ENCODE results near the gene ASB4. TPM values are rescaled to one million over a fixed set of nuclear protein-coding genes. Genes with fewer than 3 reads are reported as not detected.

ASB4 gene
- polyA plus RNA-seq, 2 of the 4 experiments (the other 2 are of a cell fraction): 1.4 to 3.1 TPM

GRCh38 chr7:95493844-95494243 is 8.1 kb downstream of the ASB4 start:
- H3K4me3 ChIP-seq: no peak overlapping the region
- peak in 1 of 2 experiments; percentile 45; a peak in 1 of 4 replicates for TF ChIP-seq CEBPB (IDR thresholded peaks at IDR 0.05)
- TF ChIP-seq ZC3H11A (IDR thresholded peaks at IDR 0.05): no peak
- H3K9me3 ChIP-seq: no peaks in the 10 kb centered on the region
- CTCF ChIA-PET: interaction anchor here (1.0 to 8.1 kb wide), 5 partner anchors 16 to 196 kb away, joined by 3 to 87 read pairs (median 7); partner anchors contain the start of gene PON2
- H3K4me2 ChIP-seq: peak overlapping the region; percentile 15; the same call in 1 of the 3 replicates
- WGBS (ENCODE audit: missing lambda C conversion rate): 42% methylated on average over 2 of the region's 2 CpGs
- H3K4me1 ChIP-seq: peaks cover 43% of the 10 kb centered on the region
- no peak for FAIRE-seq
- ATAC-seq: no peak
- no peak for DNase-seq (ENCODE audit: low read depth in 1 of 2, low spot score in 1 of 2)
- peak overlapping the region in 1 of 2 experiments; percentile 75; a peak in 3 of 6 replicates for H3K27ac ChIP-seq
- POLR2A ChIA-PET: no interaction called here

GRCh38 chr7:95501261-95501832 is 15.6 kb downstream of the ASB4 start:
- Histone ChIP-seq H3K4me3 (no peak overlapping the region), H3K27ac (peak overlapping the region; percentile 89 to 97), H3K9me3 (no peaks in the 10 kb centered on the region), H3K4me1 (peaks cover 50% of the 10 kb centered on the region), H3K4me2 (peak overlapping the region; percentile 81)
- no peak for TF ChIP-seq KDM5A (IDR thresholded peaks at IDR 0.05)
- 0 out of 2 replicates have a peak, but pooled peaks have one; percentile 12 for TF ChIP-seq MAX (IDR thresholded peaks at IDR 0.05)
- FAIRE-seq: peak; percentile 99
- ATAC-seq: no peak; a peak in 1 of 6 replicates
- 47% methylated on average over 5 of the region's 5 CpGs for WGBS (ENCODE audit: missing lambda C conversion rate)
- POLR2A ChIA-PET: interaction anchor here (0.6 to 1.7 kb wide), 7 partner anchors 8 to 844 kb away, joined by 3 to 6 read pairs (median 4); partner anchors contain the start of gene PON2
- no peak for DNase-seq (ENCODE audit: low read depth in 1 of 2, low spot score in 1 of 2)
- CTCF ChIA-PET: interaction anchor here (0.8 to 2.4 kb wide), 6 partner anchors 10 to 194 kb away, joined by 3 to 9 read pairs (median 4); partner anchors contain the start of gene PON3

- no peaks in the 10 kb centered on the region for H3K9me3 ChIP-seq
- no peak overlapping the region for H3K4me3 ChIP-seq
- H3K4me2 ChIP-seq: no peak overlapping the region
- ChIA-PET POLR2A (no interaction called here), CTCF (interaction anchor here (0.8 to 1.6 kb wide), 4 partner anchors 9 to 184 kb away, joined by 4 to 9 read pairs (median 4); no protein-coding TSS in a partner anchor)
- peak overlapping the region; percentile 77 to 97; a peak in 4 of 6 replicates for H3K27ac ChIP-seq
- H3K4me1 ChIP-seq: peaks cover 56% of the 10 kb centered on the region
- TF ChIP-seq USF2 (IDR thresholded peaks at IDR 0.05): 0 out of 2 replicates have a peak, but pooled peaks have one; percentile 33
- no peak for TF ChIP-seq ZFP36 (IDR thresholded peaks at IDR 0.05; ENCODE audit: borderline replicate concordance, partially characterized antibody)
- TF ChIP-seq EHMT2 (IDR thresholded peaks at IDR 0.05; ENCODE audit: low read depth): no peak
- FAIRE-seq (peak; percentile 23), DNase-seq (ENCODE audit: low read depth in 1 of 2, low spot score in 1 of 2) (no peak), ATAC-seq (no peak)
- WGBS (ENCODE audit: missing lambda C conversion rate): 82% methylated on average over 1 of the region's 1 CpG
Measured at GRCh38 chr7:95502403-95502802, 16.7 kb downstream of the ASB4 start.

GRCh38 chr7:95503271-95504131 is 17.8 kb downstream of the ASB4 start:
- 90% methylated on average over 6 of the region's 6 CpGs for WGBS (ENCODE audit: missing lambda C conversion rate)
- Histone ChIP-seq H3K4me3 (no peak overlapping the region), H3K4me2 (no peak overlapping the region), H3K9me3 (no peaks in the 10 kb centered on the region), H3K27ac (peak overlapping the region; percentile 66 to 97; a peak in 4 of 6 replicates), H3K4me1 (peaks cover 56% of the 10 kb centered on the region)
- no peak for ATAC-seq
- DNase-seq (ENCODE audit: low read depth in 1 of 2, low spot score in 1 of 2): no peak
- ChIA-PET POLR2A (no interaction called here), CTCF (interaction anchor here (0.9 to 1.6 kb wide), 5 partner anchors 8 to 185 kb away, joined by 3 to 9 read pairs (median 5); no protein-coding TSS in a partner anchor)
- FAIRE-seq: peak; percentile 36
- no peak for TF ChIP-seq ELK1 (IDR thresholded peaks at IDR 0.05; ENCODE audit: low read depth, low read length)
- no peak for TF ChIP-seq FOXS1 (CRISPR knock-in tag; IDR thresholded peaks at IDR 0.05)
- TF ChIP-seq HMGXB4 (CRISPR knock-in tag; IDR thresholded peaks at IDR 0.05; ENCODE audit: borderline replicate concordance): no peak
- TF ChIP-seq REST (IDR thresholded peaks at IDR 0.05): no peak
- TF ChIP-seq MAX (IDR thresholded peaks at IDR 0.05): no peak
- TF ChIP-seq BHLHE40 (IDR thresholded peaks at IDR 0.05; ENCODE audit: low read depth, low read length): no peak
- TF ChIP-seq HDAC2 (IDR thresholded peaks at IDR 0.05): no peak
- no peak for TF ChIP-seq ATOH8 (CRISPR knock-in tag; IDR thresholded peaks at IDR 0.05; ENCODE audit: low read depth)
- no peak for TF ChIP-seq CBX8 (IDR thresholded peaks at IDR 0.05)
- no peak for TF ChIP-seq ZSCAN20 (CRISPR knock-in tag; IDR thresholded peaks at IDR 0.05)
